Tibial artery (tissue), 4 donors: ENCODE data around the gene CLIP2.
A peak's percentile ranks its signal among the peaks of the same experiment; 100 is the strongest.
"Not testable (repeated sequence)": the region's sequence is repeated elsewhere in the genome, so short reads cannot be mapped to it uniquely, and the experiment has no call there.

ENCODE experiments used
- DNase-seq, 2 donors: peaks; one replicate each; pipeline ENCODE4 v3.0.0-alpha.2; 2019
- H3K27ac ChIP-seq, 2 donors: fragments of 200-600 bp; sonication (generic) in 1 of 2; 1 replicate in 1 of 2; 2 replicates in 1 of 2; pipeline ENCODE4 v1.5.1; 2018 to 2019; ENCODE audit warnings: mild to moderate bottlenecking in 1 of 2
- H3K27me3 ChIP-seq, 2 donors: fragments of 200-600 bp; sonication (generic) in 1 of 2; one replicate each; pipeline versions ENCODE4 v1.5.1 to v1.6.0; 2016 to 2019
- H3K36me3 ChIP-seq, 3 donors: fragments of 200-600 bp; sonication (generic) in 2 of 3; one replicate each; pipeline ENCODE4 v1.5.1; 2016 to 2019; ENCODE audit warnings: mild to moderate bottlenecking in 2 of 3
- H3K4me1 ChIP-seq, 4 donors: fragments of 200-600 bp; sonication (generic) in 2 of 4; 1 replicate in 3 of 4; 2 replicates in 1 of 4; pipeline ENCODE4 v1.5.1; 2016 to 2019
- H3K4me3 ChIP-seq, 2 donors: fragments of 200-600 bp; sonication (generic) in 1 of 2; 1 replicate in 1 of 2; 2 replicates in 1 of 2; pipeline ENCODE4 v1.5.1; 2018 to 2019; ENCODE audit warnings: mild to moderate bottlenecking in 2 of 2
- H3K9me3 ChIP-seq, 3 donors: fragments of 200-600 bp; sonication (generic) in 1 of 3; one replicate each; pipeline ENCODE4 v1.5.1; 2016 to 2019
- CTCF ChIP-seq, 2 experiments: fragments of 200-600 bp in 1 of 2; fragments of 450-650 bp in 1 of 2; IDR thresholded peaks; one replicate each; pipeline ENCODE4 v1.5.1; 2017 to 2019; ENCODE audit warnings: antibody characterized with exemption in 2 of 2, mild to moderate bottlenecking in 1 of 2, moderate library complexity in 1 of 2
- intact Hi-C: fragments of 100-400 bp; cut with DNase I; formaldehyde crosslinking; loops from one replicate; pipeline ENCODE4 v1.15.0; 2023; ENCODE audit warnings: low total_unique reads

CLIP2 gene

GRCh38 chr7:74417419-74417971 lies 128.3 kb downstream of the CLIP2 start:
- intact Hi-C loops = loop anchor here (5.0 kb wide), 1 partner anchor 130 kb away; no protein-coding TSS in a partner anchor
- H3K4me3 ChIP-seq = no peak overlapping the region
- H3K27ac ChIP-seq = no peak overlapping the region
- H3K36me3 ChIP-seq = no peaks in the 10 kb centered on the region
- H3K4me1 ChIP-seq = peaks cover 0 to 7% (median 3%) of the 10 kb centered on the region in 4 donors
- DNase-seq = peak; percentile 44 to 80
- no peaks in the 10 kb centered on the region for H3K9me3 ChIP-seq
- TF ChIP-seq CTCF (IDR thresholded peaks at IDR 0.05) = peak; percentile 97 to 98
- no peaks in the 10 kb centered on the region for H3K27me3 ChIP-seq

- no peaks in the 10 kb centered on the region for H3K27me3 ChIP-seq
- no peaks in the 10 kb centered on the region for H3K9me3 ChIP-seq
- H3K27ac ChIP-seq = no peak overlapping the region
- DNase-seq = no peak
- TF ChIP-seq CTCF (IDR thresholded peaks at IDR 0.05) = no peak
- intact Hi-C loops = loop anchor here (5.0 kb wide), 1 partner anchor 129 kb away; no protein-coding TSS in a partner anchor
- H3K4me3 ChIP-seq = no peak overlapping the region
- no peaks in the 10 kb centered on the region for H3K36me3 ChIP-seq
- H3K4me1 ChIP-seq = peaks cover 0 to 7% (median 3%) of the 10 kb centered on the region in 4 donors
Measured at GRCh38 chr7:74418076-74418475, 128.9 kb downstream of the CLIP2 start.

GRCh38 chr7:74418538-74418937 lies 129.3 kb downstream of the CLIP2 start:
- no peak for TF ChIP-seq CTCF (IDR thresholded peaks at IDR 0.05)
- H3K9me3 ChIP-seq = no peaks in the 10 kb centered on the region
- no peaks in the 10 kb centered on the region for H3K36me3 ChIP-seq
- DNase-seq = no peak
- intact Hi-C loops = loop anchor here (5.0 kb wide), 1 partner anchor 129 kb away; no protein-coding TSS in a partner anchor
- no peak overlapping the region for H3K27ac ChIP-seq
- H3K4me3 ChIP-seq = no peak overlapping the region
- no peaks in the 10 kb centered on the region for H3K27me3 ChIP-seq
- peaks cover 0 to 7% (median 3%) of the 10 kb centered on the region in 4 donors for H3K4me1 ChIP-seq

- H3K27ac ChIP-seq, H3K9me3 ChIP-seq, H3K4me1 ChIP-seq, H3K4me3 ChIP-seq, DNase-seq, H3K27me3 ChIP-seq, H3K36me3 ChIP-seq: not testable (repeated sequence)
- intact Hi-C loops = loop anchor here (5.0 kb wide), 1 partner anchor 128 kb away; no protein-coding TSS in a partner anchor
Measured at GRCh38 chr7:74419232-74419631, 130.0 kb downstream of the CLIP2 start.

GRCh38 chr7:74420006-74420405 lies 130.8 kb downstream of the CLIP2 start:
- intact Hi-C loops = no loop called here
- no peak for TF ChIP-seq CTCF (IDR thresholded peaks at IDR 0.05)

GRCh38 chr7:74424291-74424880 lies 135.2 kb downstream of the CLIP2 start:
- intact Hi-C loops = no loop called here
- no peak overlapping the region for H3K27ac ChIP-seq

More at GRCh38 chr7:74420006-74420405, 130.8 kb downstream of the CLIP2 start:
- no peaks in the 10 kb centered on the region for H3K36me3 ChIP-seq
- H3K27ac ChIP-seq = no peak overlapping the region
- peaks cover 0 to 7% (median 3%) of the 10 kb centered on the region in 4 donors for H3K4me1 ChIP-seq
- H3K4me3 ChIP-seq = no peak overlapping the region
- no peaks in the 10 kb centered on the region for H3K9me3 ChIP-seq
- no peak for DNase-seq
- no peaks in the 10 kb centered on the region for H3K27me3 ChIP-seq

More at GRCh38 chr7:74424291-74424880, 135.2 kb downstream of the CLIP2 start:
- H3K4me1 ChIP-seq = peaks cover 0 to 4% (median 0%) of the 10 kb centered on the region in 4 donors
- H3K36me3 ChIP-seq = no peaks in the 10 kb centered on the region
- H3K4me3 ChIP-seq = no peak overlapping the region
- no peak for DNase-seq
- no peaks in the 10 kb centered on the region for H3K27me3 ChIP-seq
- no peaks in the 10 kb centered on the region for H3K9me3 ChIP-seq
- TF ChIP-seq CTCF (IDR thresholded peaks at IDR 0.05) = no peak
